Progenitor cell of endocrine pancreas (in vitro differentiated cells): ENCODE data around the gene YJU2. TPM values are rescaled to one million over a fixed set of nuclear protein-coding genes. Genes with fewer than 3 reads are reported as not detected.

ENCODE experiments used
- DNase-seq: peaks from one replicate; pipeline ENCODE4 v3.0.0; 2021; ENCODE audit warnings: low spot score; ENCODE audit not compliant: unreplicated experiment
- H3K27ac Mint-ChIP-seq: 2 replicates; pipeline ENCODE4 v1.8.0; 2021; ENCODE audit warnings: mild to moderate bottlenecking, moderate library complexity, mixed read lengths
- H3K27me3 Mint-ChIP-seq: 2 replicates; pipeline ENCODE4 v1.8.0; 2021; ENCODE audit warnings: mixed read lengths
- H3K36me3 Mint-ChIP-seq: 2 replicates; pipeline ENCODE4 v1.8.0; 2022; ENCODE audit warnings: mixed read lengths; ENCODE audit not compliant: insufficient read depth
- H3K4me1 Mint-ChIP-seq: 2 replicates; pipeline ENCODE4 v1.8.0; 2021; ENCODE audit warnings: low read depth, mixed read lengths
- H3K4me3 Mint-ChIP-seq: 2 replicates; pipeline ENCODE4 v1.8.0; 2021; ENCODE audit warnings: low read depth, mild to moderate bottlenecking, moderate library complexity, mixed read lengths
- H3K9me3 Mint-ChIP-seq: 2 replicates; pipeline ENCODE4 v1.8.0; 2021; ENCODE audit warnings: low read depth, mixed read lengths
- CTCF ChIP-seq: fragments of 200-600 bp; sonication (generic); IDR thresholded peaks from one replicate; pipeline ENCODE4 v1.5.0; 2021; ENCODE audit warnings: antibody characterized with exemption, mild to moderate bottlenecking; ENCODE audit not compliant: unreplicated experiment
- total RNA-seq: library from RNA; stranded (reverse); gene quantifications from 2 replicates; pipeline ENCODE4 v1.2.1, GENCODE V29; 2021

YJU2 gene
- total RNA-seq, 1 donor from 2014 or later = 23.9 TPM

- Mint-ChIP-seq H3K36me3 (no peaks in the 10 kb centered on the region), H3K9me3 (no peaks in the 10 kb centered on the region), H3K4me3 (no peak overlapping the region), H3K27ac (no peak overlapping the region), H3K4me1 (no peaks in the 10 kb centered on the region), H3K27me3 (peaks cover 6% of the 10 kb centered on the region)
- no peak for DNase-seq
- no peak for TF ChIP-seq CTCF
Observed at GRCh38 chr19:4295972-4296771, 49.3 kb downstream of the YJU2 start.

- DNase-seq = no peak
- Mint-ChIP-seq H3K27ac (no peak overlapping the region), H3K36me3 (no peaks in the 10 kb centered on the region), H3K4me1 (peaks cover 2% of the 10 kb centered on the region), H3K27me3 (peaks cover 6% of the 10 kb centered on the region), H3K4me3 (no peak overlapping the region), H3K9me3 (no peaks in the 10 kb centered on the region)
- TF ChIP-seq CTCF = no peak
Observed at GRCh38 chr19:4297901-4298809, 51.3 kb downstream of the YJU2 start.

- no peaks in the 10 kb centered on the region for H3K9me3 Mint-ChIP-seq
- H3K27me3 Mint-ChIP-seq = peaks cover 6% of the 10 kb centered on the region
- H3K36me3 Mint-ChIP-seq = no peaks in the 10 kb centered on the region
- H3K4me1 Mint-ChIP-seq = peaks cover 2% of the 10 kb centered on the region
- H3K4me3 Mint-ChIP-seq = no peak overlapping the region
- TF ChIP-seq CTCF = no peak
- DNase-seq = no peak
- H3K27ac Mint-ChIP-seq = no peak overlapping the region
Observed at GRCh38 chr19:4298810-4299550, 52.1 kb downstream of the YJU2 start.

- TF ChIP-seq CTCF = no peak
- H3K36me3 Mint-ChIP-seq = no peaks in the 10 kb centered on the region
- H3K4me1 Mint-ChIP-seq = peaks cover 2% of the 10 kb centered on the region
- H3K4me3 Mint-ChIP-seq = no peak overlapping the region
- peaks cover 1% of the 10 kb centered on the region for H3K27me3 Mint-ChIP-seq
- no peaks in the 10 kb centered on the region for H3K9me3 Mint-ChIP-seq
- H3K27ac Mint-ChIP-seq = no peak overlapping the region
- no peak for DNase-seq
Observed at GRCh38 chr19:4300589-4300988, 53.7 kb downstream of the YJU2 start.
